GM19193 (cell line): ENCODE results near the gene MMP24OS.

Source experiments
- POLR2A ChIP-seq: IDR thresholded peaks from 4 replicates; pipeline ENCODE4 v1.6.1; 2011; ENCODE audit not compliant: insufficient read depth, insufficient read length; ENCODE audit errors: extremely low read depth

MMP24OS gene

GRCh38 chr20:35274172-35275092, 3.5 kb downstream of the MMP24OS start:
- TF ChIP-seq POLR2A: no peak

GRCh38 chr20:35273449-35274171, 4.3 kb downstream of the MMP24OS start:
- TF ChIP-seq POLR2A: no peak

GRCh38 chr20:35271904-35272303, 6.0 kb downstream of the MMP24OS start:
- TF ChIP-seq POLR2A: no peak

GRCh38 chr20:35271073-35271882, 6.6 kb downstream of the MMP24OS start:
- TF ChIP-seq POLR2A: no peak

GRCh38 chr20:35270021-35270902, 7.7 kb downstream of the MMP24OS start:
- TF ChIP-seq POLR2A: no peak

- TF ChIP-seq POLR2A: no peak
These were observed 8.7 kb downstream of the MMP24OS start for GRCh38 chr20:35269055-35269781.

- TF ChIP-seq POLR2A: no peak
These were observed 10.8 kb downstream of the MMP24OS start for GRCh38 chr20:35267092-35267491.

GRCh38 chr20:35264755-35265154, 13.2 kb downstream of the MMP24OS start:
- no peak for TF ChIP-seq POLR2A

GRCh38 chr20:35263532-35264341, 14.2 kb downstream of the MMP24OS start:
- no peak for TF ChIP-seq POLR2A

- TF ChIP-seq POLR2A: no peak
These were observed 17.5 kb downstream of the MMP24OS start for GRCh38 chr20:35260426-35260825.

- no peak for TF ChIP-seq POLR2A
These were observed 20.6 kb downstream of the MMP24OS start for GRCh38 chr20:35257175-35257909.

GRCh38 chr20:35254448-35254999, 23.4 kb downstream of the MMP24OS start:
- no peak for TF ChIP-seq POLR2A
